K562 (cell line): ENCODE data around the gene NRF1. TPM values are rescaled to one million over a fixed set of nuclear protein-coding genes. Genes with fewer than 3 reads are reported as not detected.

Source experiments
- ATAC-seq: fragments of 200-7000 bp; cut with Tn5 transposase; 3 replicates; pipeline ENCODE4 v1.9.1; 2020; ENCODE audit warnings: moderate library complexity
- BruUV-seq: library from RNA; stranded (reverse); fragments of 400-500 nt; replicated peaks from 2 replicates; lab custom pipeline; 2021; lab: Mats Ljungman, UMichigan
- CTCF ChIA-PET: fragments of 300-600 bp; formaldehyde crosslinking; extraction: SDS; loops from one replicate; lab custom pipeline; 2021; ENCODE audit warnings: low intra/inter-chr PET ratio; lab: Yijun Ruan, JAX
- POLR2A ChIA-PET: fragments of 300-600, 350-650 bp; sonication (Branson Sonifier 250); formaldehyde crosslinking; extraction: SDS; loops from one replicate; lab custom pipeline; 2021; ENCODE audit warnings: antibody characterized with exemption, inconsistent platforms; lab: Yijun Ruan, JAX
- DNase-seq, 4 experiments: peaks; one replicate each; pipeline versions ENCODE4 v3.0.0 to v3.0.0-alpha.2; 2011 to 2018; ENCODE audit warnings: low spot score in 3 of 4, mixed read lengths in 3 of 4; ENCODE audit errors: extremely low read depth in 1 of 4
- FAIRE-seq: peaks from 2 replicates; lab custom pipeline; 2011; peaks lifted over from hg19 to GRCh38; lab: Jason Lieb, UNC
- H2AFZ ChIP-seq: 2 replicates; pipeline ENCODE4 v1.6.0; 2011; ENCODE audit warnings: low read depth, low read length, control low read depth, inconsistent platforms
- H3K27ac ChIP-seq: fragments of 200-600 bp; 3 replicates; pipeline ENCODE4 v1.8.0; 2011; ENCODE audit warnings: low read depth, mild to moderate bottlenecking, control low read depth, inconsistent platforms, low read length, moderate library complexity, mixed read lengths; ENCODE audit errors: extremely low read depth
- H3K27me3 ChIP-seq, 2 experiments: fragments of 300-600 bp in 1 of 2; 2 replicates in 1 of 2; 3 replicates in 1 of 2; pipeline versions ENCODE4 v1.6.0 to v1.8.0; 2011; ENCODE audit warnings: inconsistent platforms in 2 of 2, low read length in 2 of 2, mild to moderate bottlenecking in 1 of 2, mixed read lengths in 1 of 2, moderate library complexity in 1 of 2; ENCODE audit not compliant: control insufficient read depth in 2 of 2, insufficient read depth in 2 of 2
- H3K36me3 ChIP-seq: fragments of 300-600 bp; 3 replicates; pipeline ENCODE4 v1.8.0; 2011; ENCODE audit warnings: mild to moderate bottlenecking, low read length, inconsistent platforms; ENCODE audit not compliant: control insufficient read depth, insufficient read depth
- H3K4me1 ChIP-seq, 2 experiments: fragments of 200-600 bp in 1 of 2; replicated peaks in 1 of 2; 2 replicates in 1 of 2; 3 replicates in 1 of 2; pipeline versions ENCODE4 v1.5.1 to v1.8.0; 2011; ENCODE audit warnings: inconsistent platforms in 2 of 2, low read length in 2 of 2, mild to moderate bottlenecking in 1 of 2, mixed read lengths in 1 of 2, moderate library complexity in 1 of 2; ENCODE audit not compliant: control insufficient read depth in 2 of 2, insufficient read depth in 2 of 2
- H3K4me2 ChIP-seq: 2 replicates; pipeline ENCODE4 v1.6.1; 2011; ENCODE audit warnings: low read length, control low read depth, inconsistent platforms, mixed read lengths; ENCODE audit not compliant: insufficient read depth
- H3K4me3 ChIP-seq: fragments of 200-600 bp; sonication (generic), shearing (Covaris generic); 2 replicates; pipeline ENCODE4 v1.5.1; 2016; ENCODE audit warnings: control low read depth, inconsistent platforms
- H3K79me2 ChIP-seq: fragments of 200-600 bp; 3 replicates; pipeline ENCODE4 v1.8.0; 2011; ENCODE audit warnings: low read length, inconsistent platforms; ENCODE audit not compliant: control insufficient read depth, insufficient read depth
- H3K9ac ChIP-seq, 2 experiments: 2 replicates each; pipeline versions ENCODE4 v1.6.0 to v1.6.1; 2011; ENCODE audit warnings: low read depth in 2 of 2, low read length in 2 of 2, control low read depth in 1 of 2, inconsistent platforms in 1 of 2, mild to moderate bottlenecking in 1 of 2, mixed read lengths in 1 of 2; ENCODE audit not compliant: insufficient read depth in 1 of 2
- H3K9me1 ChIP-seq: one replicate; pipeline ENCODE4 v1.6.0; 2011; ENCODE audit warnings: inconsistent platforms, mild to moderate bottlenecking, low read length, moderate library complexity; ENCODE audit not compliant: control insufficient read depth, insufficient read depth
- H3K9me3 ChIP-seq: replicated peaks from 2 replicates; pipeline ENCODE4 v1.5.1; 2011; ENCODE audit warnings: low read depth, low read length, inconsistent platforms; ENCODE audit not compliant: control insufficient read depth, insufficient read depth
- H4K20me1 ChIP-seq: replicated peaks from 2 replicates; pipeline ENCODE4 v1.6.1; 2011; ENCODE audit warnings: low read length, inconsistent platforms, mixed read lengths; ENCODE audit not compliant: control insufficient read depth, insufficient read depth
- ARID3A ChIP-seq: IDR thresholded peaks from 2 replicates; pipeline ENCODE4 v1.6.1; 2012; ENCODE audit warnings: low read depth, low read length, improper control_type of control experiment, borderline replicate concordance
- CTCFL ChIP-seq: IDR thresholded peaks from 2 replicates; pipeline ENCODE4 v1.6.1; 2011; ENCODE audit warnings: borderline replicate concordance, low read depth, mild to moderate bottlenecking, moderate library complexity, low read length; ENCODE audit not compliant: insufficient read depth, poor library complexity, severe bottlenecking
- FOXA1 ChIP-seq: fragments of 450-650 bp; IDR thresholded peaks from 2 replicates; pipeline ENCODE4 v1.6.1; 2016; ENCODE audit warnings: mild to moderate bottlenecking, borderline replicate concordance
- MYNN ChIP-seq, 2 experiments: sonication (generic); formaldehyde crosslinking in 1 of 2; IDR thresholded peaks; 2 replicates each; pipeline versions ENCODE4 v1.5.0 to v1.6.1; 2016 to 2020; ENCODE audit warnings: antibody characterized with exemption in 1 of 2, missing genetic modification reagents in 1 of 2
- NUFIP1 ChIP-seq: fragments of 450-650 bp; IDR thresholded peaks from 2 replicates; pipeline ENCODE4 v1.6.1; 2018; ENCODE audit not compliant: partially characterized antibody
- RBM22 ChIP-seq: fragments of 200-400 bp; formaldehyde crosslinking; IDR thresholded peaks from 2 replicates; pipeline ENCODE4 v1.6.1; 2018; ENCODE audit warnings: low read length, low read depth; ENCODE audit not compliant: poor library complexity, severe bottlenecking
- TGIF2 ChIP-seq: sonication (generic); formaldehyde crosslinking; IDR thresholded peaks from 2 replicates; pipeline ENCODE4 v1.8.1; 2022; ENCODE audit warnings: mild to moderate bottlenecking, missing genetic modification reagents, moderate library complexity
- XRCC3 ChIP-seq: fragments of 450-650 bp; IDR thresholded peaks from 2 replicates; pipeline ENCODE4 v1.6.1; 2017; ENCODE audit warnings: mild to moderate bottlenecking, moderate library complexity
- YBX1 ChIP-seq: fragments of 450-650 bp; IDR thresholded peaks from 2 replicates; pipeline ENCODE4 v1.7.1; 2016; ENCODE audit warnings: mild to moderate bottlenecking
- ZBTB43 ChIP-seq: sonication (generic); formaldehyde crosslinking; IDR thresholded peaks from 2 replicates; pipeline ENCODE4 v1.8.0; 2023; ENCODE audit warnings: mild to moderate bottlenecking, missing genetic modification reagents
- ZBTB49 ChIP-seq: sonication (generic); formaldehyde crosslinking; IDR thresholded peaks from 2 replicates; pipeline ENCODE4 v1.8.0; 2022; ENCODE audit warnings: missing genetic modification reagents, mild to moderate bottlenecking, borderline replicate concordance
- ZKSCAN1 ChIP-seq: fragments of 150-350 bp; IDR thresholded peaks from 2 replicates; pipeline ENCODE4 v1.6.1; 2016; ENCODE audit warnings: low read depth, low read length
- ZNF212 ChIP-seq: fragments of 450-650 bp; formaldehyde crosslinking; IDR thresholded peaks from 2 replicates; pipeline ENCODE4 v1.4.0; 2020; ENCODE audit warnings: mild to moderate bottlenecking
- ZNF354B ChIP-seq: fragments of 250-450 bp; sonication (Bioruptor Pico); IDR thresholded peaks from 2 replicates; pipeline ENCODE4 v1.4.0; 2020
- WGBS: fragments of 100-300 bp; shearing (Covaris generic); methylation state at CpG from one replicate; pipeline ENCODE4 v1.1.6; 2016; ENCODE audit warnings: low coverage, mixed read lengths; ENCODE audit not compliant: insufficient coverage; ENCODE audit errors: missing lambda C conversion rate; 5-methylcytosine and 5-hydroxymethylcytosine counted together
- in situ Hi-C: fragments of 300-500 bp; cut with MboI; formaldehyde crosslinking; loops from 4 replicates; pipeline ENCODE4 v1.15.0; 2018; ENCODE audit warnings: inconsistent platforms, mixed read lengths
- intact Hi-C: fragments of 100-400 bp; cut with micrococcal nuclease; formaldehyde crosslinking; loops from 2 replicates; pipeline ENCODE4 v1.14.2; 2022
- polyA plus RNA-seq, 8 experiments: library from polyadenylated mRNA; depleted of rRNA in 4 of 8; stranded (reverse) in 5 of 8; unstranded in 3 of 8; fragments of >200 nt; fragmentation: Nextera tagmentation in 2 of 8; fragmentation: Illumina TruSeq in 1 of 8; extraction: Ambion mirVana in 2 of 8; extraction: Trizol in 1 of 8; gene quantifications; 2 replicates each; pipeline versions ENCODE4 v1.2.1 to v1.2.3, GENCODE V29; 2011 to 2014; ENCODE audit warnings: inconsistent platforms in 1 of 8, missing spikeins in 1 of 8
- total RNA-seq, 7 experiments: library from RNA; depleted of rRNA in 6 of 7; stranded (reverse); fragments of >200 nt in 6 of 7; fragmentation: Illumina TruSeq in 2 of 7; extraction: Trizol in 2 of 7; gene quantifications; 2 replicates each; pipeline versions ENCODE4 v1.2.1 to v1.2.3, GENCODE V29; 2011 to 2021; ENCODE audit warnings: low replicate concordance in 1 of 7

The NRF1 gene
- total and polyA plus RNA-seq, 9 of the 15 experiments (the other 6 are each of a cell fraction or from before 2014, with no cell fraction given), result 8.6 to 28.8 (median 20.3) TPM

GRCh38 chr7:129702761-129703338 lies 91.3 kb downstream of the NRF1 start (continued):
- no peak for TF ChIP-seq ZBTB43 (CRISPR knock-in tag)
- TF ChIP-seq NUFIP1, result no peak
- TF ChIP-seq ZBTB49, result no peak

GRCh38 chr7:129703751-129704150 lies 92.2 kb downstream of the NRF1 start:
- Histone ChIP-seq H3K4me3 (no peak overlapping the region), H3K27me3 (no peaks in the 10 kb centered on the region), H3K4me2 (no peak overlapping the region), H3K79me2 (no peaks in the 10 kb centered on the region), H3K36me3 (0 out of 3 replicates have a peak, but pooled peaks cover 2% of the 10 kb centered on the region), H3K9ac (no peak overlapping the region), H3K9me3 (no peaks in the 10 kb centered on the region), H3K4me1 (peaks cover 0 to 20% of the 10 kb centered on the region in 2 experiments; a peak in 4 of 5 replicates), H2AFZ (no peak overlapping the region), H4K20me1 (no peaks in the 10 kb centered on the region), H3K27ac (no peak overlapping the region), H3K9me1 (no peaks in the 10 kb centered on the region)
- FAIRE-seq (peak; percentile 19), DNase-seq (no peak), ATAC-seq (no peak)
- ChIA-PET POLR2A (interaction anchor here (1.0 kb wide), 1 partner anchor 23 kb away, joined by 5 read pairs; no protein-coding TSS in a partner anchor), CTCF (no interaction called here)
- BruUV-seq, result no TSS peak
- in situ Hi-C loops (no loop called here), intact Hi-C loops (no loop called here)
- 81% methylated on average over 4 of the region's 4 CpGs for WGBS
- TF ChIP-seq YBX1 (no peak), ZNF212 (CRISPR knock-in tag) (no peak), TGIF2 (CRISPR knock-in tag) (no peak), ARID3A (no peak), CTCFL (no peak), FOXA1 (no peak), ZNF354B (CRISPR knock-in tag) (no peak), ZKSCAN1 (no peak), MYNN (IDR thresholded peaks at IDR 0.05) (no peak), MYNN (CRISPR knock-in tag; IDR thresholded peaks at IDR 0.05) (no peak), RBM22 (no peak), XRCC3 (no peak)
